Kidney tubule cell (primary cell): Measurements from ENCODE around the gene PCP4.
"Not testable (repeated sequence)": the region's sequence is repeated elsewhere in the genome, so short reads cannot be mapped to it uniquely, and the experiment has no call there.

Experiments used
- DNase-seq: peaks from one replicate; pipeline ENCODE4 v3.0.0-alpha.2; 2018; ENCODE audit warnings: low spot score

The PCP4 gene

DNA sequence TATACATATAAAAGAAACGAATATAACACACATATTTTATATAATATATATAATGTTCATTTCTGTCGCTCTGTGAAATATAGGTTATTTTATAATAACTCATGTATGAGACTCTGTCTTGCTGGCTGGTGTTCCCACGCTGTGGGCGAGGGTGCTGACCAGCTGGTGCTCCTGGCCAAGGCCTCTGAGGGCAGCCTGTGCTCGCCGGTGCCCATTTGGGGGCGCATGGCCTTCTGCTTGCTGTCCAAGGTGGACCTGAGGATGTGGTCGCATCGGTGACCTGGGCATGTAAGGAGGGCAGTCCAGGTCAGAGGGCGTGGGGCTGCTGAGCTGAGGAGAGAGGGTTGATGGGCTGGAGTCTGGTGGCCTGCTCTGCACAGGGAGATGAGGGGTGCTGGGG, 1.1 kb upstream of the PCP4 start:
- DNase-seq: no peak

DNA sequence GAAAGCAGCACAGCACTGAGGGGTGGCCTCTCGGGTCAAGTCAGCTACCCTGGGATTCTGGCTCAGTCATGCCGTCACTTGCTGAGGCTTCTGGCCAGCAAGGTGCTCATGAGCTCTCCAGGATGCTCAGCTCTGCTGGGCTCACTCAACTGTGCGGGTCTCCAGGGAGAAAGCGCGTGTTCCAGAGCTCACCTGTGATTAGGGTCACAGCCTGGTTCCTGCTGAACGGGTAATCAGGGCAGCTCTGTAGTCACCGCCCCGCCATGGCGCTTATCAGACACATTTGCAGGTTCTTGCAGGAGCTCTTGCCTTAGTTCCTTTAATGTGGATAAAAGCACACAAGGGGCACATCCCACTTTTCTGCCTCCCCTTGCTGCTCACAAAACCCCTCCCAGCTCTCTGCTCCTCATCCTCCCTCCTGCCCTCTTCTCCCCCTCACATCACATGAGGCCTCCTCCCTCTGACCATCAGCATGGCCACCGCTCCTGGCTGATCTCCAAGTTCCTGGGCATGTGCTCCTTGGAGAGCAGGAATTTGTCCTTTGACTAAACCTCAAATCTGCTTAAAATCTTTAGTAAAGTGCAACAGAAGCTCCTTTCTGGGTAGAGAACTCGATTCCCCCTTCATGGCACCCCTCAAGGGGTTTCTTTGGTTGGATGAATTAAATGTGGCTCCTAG, 2.0 kb downstream of the PCP4 start:
- DNase-seq: no peak

GRCh38 chr21:39873687-39874086, 6.4 kb downstream of the PCP4 start:
- no peak for DNase-seq

GRCh38 chr21:39874206-39874605, 7.0 kb downstream of the PCP4 start:
- no peak for DNase-seq

- DNase-seq: peak; percentile 11
These were observed 7.5 kb downstream of the PCP4 start for GRCh38 chr21:39874759-39875158.

GRCh38 chr21:39881661-39882060, 14.4 kb downstream of the PCP4 start:
- no peak for DNase-seq

- DNase-seq: no peak
These were observed 15.1 kb downstream of the PCP4 start for GRCh38 chr21:39882151-39882838.

- no peak for DNase-seq
These were observed 15.6 kb downstream of the PCP4 start for GRCh38 chr21:39882839-39883195.

DNA sequence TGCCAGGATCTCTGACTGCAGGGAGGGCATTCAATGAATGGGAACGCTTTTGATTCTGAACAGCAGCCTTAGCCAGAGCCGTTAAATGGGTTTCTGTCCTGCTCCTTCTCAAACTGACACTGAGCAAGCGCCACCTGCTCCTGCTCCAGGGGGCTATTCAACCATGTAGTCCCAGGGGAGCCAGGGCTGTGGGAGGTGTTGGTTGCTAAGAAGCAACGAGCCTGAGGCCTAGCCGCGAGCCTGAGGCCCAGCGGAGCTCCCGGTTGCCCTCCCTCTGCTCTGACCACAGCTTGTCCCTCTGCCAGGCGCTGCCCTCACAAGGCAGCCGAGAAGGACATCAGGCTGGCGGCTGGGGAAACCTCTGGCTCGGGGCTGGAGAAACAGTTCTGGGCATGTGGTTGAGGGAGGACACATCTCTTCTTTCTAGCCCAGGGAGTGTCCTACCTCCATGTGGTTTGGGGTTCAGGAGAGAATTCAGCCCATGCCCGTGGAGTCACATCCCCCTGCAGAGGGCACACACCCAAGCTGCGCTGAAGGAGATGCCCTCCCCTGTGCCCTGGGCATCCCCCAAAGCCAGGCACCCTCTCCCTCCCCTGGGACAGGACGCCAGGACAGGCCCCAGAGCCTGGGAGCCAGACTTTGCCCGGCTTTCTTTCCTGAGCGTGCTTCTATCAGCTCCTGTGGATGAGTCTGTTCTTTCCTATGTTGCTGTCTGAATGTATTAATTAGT, 18.0 kb downstream of the PCP4 start:
- DNase-seq: peak; percentile 15

DNA sequence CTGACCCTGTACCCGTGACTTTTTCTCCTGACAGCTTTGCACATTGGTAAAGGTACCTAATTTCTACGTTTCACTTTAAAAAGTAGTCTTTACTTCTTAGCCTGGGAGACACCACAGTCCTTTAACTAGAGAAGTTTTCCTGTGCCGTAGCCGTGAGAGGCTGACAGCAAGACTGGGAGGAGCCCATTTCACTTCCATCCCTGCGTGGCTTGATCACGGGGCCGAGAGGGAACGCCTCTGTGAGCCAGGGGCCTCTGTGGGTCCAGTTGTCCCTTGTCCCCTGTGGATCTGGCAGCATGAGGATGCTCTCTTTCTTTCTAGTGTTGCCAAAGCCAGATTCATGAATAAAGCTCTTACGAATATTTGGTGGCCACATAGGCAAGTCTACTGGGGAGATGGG, 21.6 kb downstream of the PCP4 start:
- DNase-seq: no peak

GRCh38 chr21:39891111-39891510, 23.9 kb downstream of the PCP4 start:
- no peak for DNase-seq

- DNase-seq: not testable (repeated sequence)
These were observed 24.6 kb downstream of the PCP4 start for GRCh38 chr21:39891863-39892262.

- no peak for DNase-seq
These were observed 33.3 kb downstream of the PCP4 start for GRCh38 chr21:39900491-39900890.

DNA sequence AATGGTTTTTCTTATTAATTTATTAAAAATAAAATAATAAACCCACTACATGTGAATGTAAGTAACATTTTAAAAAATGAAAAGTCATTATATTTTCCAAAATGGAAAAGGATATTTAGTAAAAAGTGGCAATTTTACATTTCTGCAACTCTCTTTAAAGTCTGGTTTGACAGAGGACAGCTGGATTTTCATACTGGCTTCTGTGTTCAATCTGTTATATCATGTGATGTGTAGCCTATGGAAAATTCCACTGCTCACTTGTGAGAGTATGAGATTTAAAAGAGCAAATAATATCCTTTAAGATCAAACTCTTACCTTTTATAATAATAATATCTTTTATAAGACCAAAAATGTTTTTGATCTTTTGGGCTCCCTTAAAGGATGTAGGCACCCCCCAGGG, 33.7 kb downstream of the PCP4 start:
- DNase-seq: no peak

- DNase-seq: no peak
These were observed 35.7 kb downstream of the PCP4 start for GRCh38 chr21:39902986-39903385.

- no peak for DNase-seq
These were observed 37.2 kb downstream of the PCP4 start for GRCh38 chr21:39904457-39904856.

DNA sequence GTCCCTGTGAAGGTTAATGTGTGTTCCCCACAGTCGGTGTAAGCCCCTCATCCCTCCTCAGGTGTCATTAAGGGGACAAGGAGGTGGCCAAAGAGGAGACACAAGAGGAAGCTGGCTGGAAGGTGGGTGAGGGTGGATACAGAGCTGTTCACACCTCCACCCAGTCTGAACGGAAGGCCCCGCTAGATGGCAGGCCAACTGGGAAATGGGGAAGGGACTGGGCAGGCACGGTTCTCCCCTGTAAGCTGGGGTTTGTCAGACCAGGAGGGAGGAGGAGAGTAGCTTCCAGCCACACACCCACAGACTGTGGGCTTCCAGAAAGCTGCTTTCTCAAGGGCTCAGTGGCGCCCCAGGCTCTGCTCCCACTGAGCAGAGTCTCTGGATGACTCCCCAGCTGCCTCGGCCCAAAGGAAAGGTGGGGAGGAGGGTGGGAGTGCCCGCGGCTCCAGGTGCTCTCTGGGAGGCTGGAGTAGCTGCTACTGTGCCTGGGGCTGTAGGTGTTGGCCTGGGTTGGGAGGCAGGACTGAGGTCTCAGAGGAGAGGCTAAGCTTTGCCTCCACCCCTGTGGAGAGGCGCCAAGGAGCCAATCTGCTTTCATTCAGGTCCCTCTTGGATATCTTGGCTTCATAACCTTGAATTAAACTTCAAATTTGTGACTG, 41.2 kb downstream of the PCP4 start:
- no peak for DNase-seq

DNA sequence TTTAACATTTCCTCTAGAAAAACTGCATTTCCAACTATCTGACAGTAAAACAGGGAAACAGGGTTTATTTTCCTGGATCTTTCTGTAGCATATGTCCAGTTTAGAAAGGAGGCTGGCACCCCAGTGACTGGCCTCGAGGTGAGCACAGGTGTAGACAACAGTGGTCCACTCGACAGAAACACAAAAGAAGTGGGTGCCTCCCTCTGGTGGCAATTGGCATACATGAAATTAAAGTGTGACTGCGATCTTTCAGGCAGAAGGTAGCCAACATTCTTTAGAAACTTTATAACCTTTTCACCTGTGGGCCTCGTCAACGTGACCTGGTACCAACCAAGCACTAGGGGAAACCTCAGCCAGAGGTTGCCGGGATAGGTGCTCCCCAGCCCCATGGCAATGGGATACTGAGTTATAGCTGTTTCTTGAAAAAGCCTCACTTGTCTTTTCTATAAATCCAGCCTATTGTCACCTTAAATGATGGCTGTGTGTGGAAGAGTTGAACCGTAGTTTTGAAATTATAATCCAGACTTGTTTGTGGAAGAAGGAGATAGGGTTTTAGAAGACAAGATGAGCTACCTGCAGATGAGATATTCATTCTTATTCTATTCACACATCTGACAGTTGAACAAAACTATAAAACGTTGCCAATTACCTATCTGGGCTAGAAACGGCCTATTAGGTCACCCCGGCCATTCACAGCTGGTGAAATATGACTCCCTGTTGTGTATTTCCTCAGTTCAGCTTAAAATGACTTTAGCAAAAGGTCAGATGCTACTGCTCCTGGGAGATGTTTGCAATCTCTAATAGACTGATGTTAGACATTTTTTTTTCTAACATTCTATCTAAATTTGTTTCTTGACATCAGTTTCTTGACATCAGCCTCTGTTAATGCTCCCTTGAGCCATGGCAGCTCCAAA, 44.3 kb downstream of the PCP4 start:
- peak; percentile 18 for DNase-seq

DNA sequence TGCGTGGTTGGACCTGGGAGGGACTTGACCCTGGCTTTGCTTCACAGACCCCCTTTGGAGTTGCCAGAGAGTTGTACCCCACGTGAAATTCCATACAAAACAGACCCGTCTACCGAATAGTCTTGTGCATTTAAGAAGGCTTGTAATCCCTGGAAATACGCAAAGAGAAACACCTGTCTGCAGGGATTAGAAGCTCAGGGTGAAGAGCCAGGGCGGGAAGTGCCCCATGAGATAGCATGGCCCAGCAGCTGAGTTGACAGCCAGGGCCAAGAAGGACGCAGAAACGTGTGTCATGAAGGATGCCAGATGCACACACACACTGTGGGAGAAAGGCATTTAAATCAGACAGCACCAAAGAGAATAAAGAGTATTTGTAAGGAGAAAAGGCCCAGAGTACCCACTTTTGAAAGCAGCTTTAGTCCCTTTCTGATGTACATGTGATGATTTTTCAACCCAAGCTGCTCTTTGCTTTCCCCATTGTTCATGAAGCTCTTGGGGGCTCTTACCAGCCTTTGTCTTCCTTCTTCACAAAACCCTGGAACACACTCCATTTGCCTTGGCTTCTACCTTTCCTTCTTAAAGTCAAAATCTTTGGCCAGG, 46.6 kb downstream of the PCP4 start:
- no peak for DNase-seq

DNA sequence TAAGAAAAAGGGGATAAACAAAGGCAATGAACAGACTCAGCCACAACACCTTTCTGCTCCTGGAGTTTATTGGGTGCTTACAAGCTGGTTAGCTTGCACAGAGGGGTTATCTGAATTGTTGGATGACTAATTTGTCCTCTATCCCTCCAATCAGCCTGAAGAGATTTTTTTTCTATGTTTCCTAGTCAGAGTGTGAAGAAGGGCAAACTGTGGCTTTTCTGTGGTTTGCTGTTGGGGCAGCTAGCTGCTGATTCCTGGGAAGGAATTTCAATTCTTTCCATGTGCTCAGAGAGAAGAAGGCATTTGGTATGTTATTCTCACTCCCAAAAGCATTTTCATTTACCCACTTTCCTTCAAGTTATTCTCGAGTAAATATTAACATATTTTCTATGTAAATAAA, 48.6 kb downstream of the PCP4 start:
- no peak for DNase-seq

GRCh38 chr21:39918558-39918957, 51.3 kb downstream of the PCP4 start:
- no peak for DNase-seq
